Ascending aorta (tissue), 2 donors: ENCODE measurements around the gene PPP1R14D. TPM values are rescaled to one million over a fixed set of nuclear protein-coding genes. Genes with fewer than 3 reads are reported as not detected.

Experiments
- DNase-seq, 2 donors: peaks; one replicate each; pipeline ENCODE4 v3.0.0-alpha.2; 2019; ENCODE audit warnings: low spot score in 2 of 2
- H3K27ac ChIP-seq, 2 donors: fragments of 200-600 bp; sonication (generic); one replicate each; pipeline ENCODE4 v1.5.1; 2016 to 2017; ENCODE audit warnings: mild to moderate bottlenecking in 1 of 2
- H3K27me3 ChIP-seq: fragments of 200-600 bp; sonication (generic); one replicate; pipeline ENCODE4 v1.5.1; 2017
- H3K36me3 ChIP-seq, 2 donors: fragments of 200-600 bp; sonication (generic); one replicate each; pipeline ENCODE4 v1.5.1; 2016
- H3K4me1 ChIP-seq, 2 donors: fragments of 200-600 bp; sonication (generic); one replicate each; pipeline ENCODE4 v1.5.1; 2016 to 2017; ENCODE audit warnings: mild to moderate bottlenecking in 1 of 2
- H3K4me3 ChIP-seq, 2 donors: fragments of 200-600 bp; sonication (generic); one replicate each; pipeline ENCODE4 v1.5.1; 2016 to 2017; ENCODE audit warnings: mild to moderate bottlenecking in 1 of 2
- H3K9me3 ChIP-seq, 2 donors: fragments of 200-600 bp; sonication (generic); one replicate each; pipeline ENCODE4 v1.5.1; 2016
- CTCF ChIP-seq, 3 experiments: fragments of 200-600 bp in 2 of 3; fragments of 450-650 bp in 1 of 3; sonication (generic) in 2 of 3; IDR thresholded peaks; one replicate each; pipeline ENCODE4 v1.5.1; 2016 to 2019; ENCODE audit warnings: antibody characterized with exemption in 3 of 3, mild to moderate bottlenecking in 1 of 3, moderate library complexity in 1 of 3
- intact Hi-C: fragments of 100-400 bp; cut with DNase I; formaldehyde crosslinking; loops from one replicate; pipeline ENCODE4 v1.15.1; 2023
- total RNA-seq: library from RNA; depleted of rRNA; stranded (reverse); fragments of >200 nt; gene quantifications from one replicate; pipeline ENCODE4 v1.1.0, GENCODE V29; 2016

Gene PPP1R14D
- total RNA-seq, 1 donor from 2014 or later, result not detected

DNA sequence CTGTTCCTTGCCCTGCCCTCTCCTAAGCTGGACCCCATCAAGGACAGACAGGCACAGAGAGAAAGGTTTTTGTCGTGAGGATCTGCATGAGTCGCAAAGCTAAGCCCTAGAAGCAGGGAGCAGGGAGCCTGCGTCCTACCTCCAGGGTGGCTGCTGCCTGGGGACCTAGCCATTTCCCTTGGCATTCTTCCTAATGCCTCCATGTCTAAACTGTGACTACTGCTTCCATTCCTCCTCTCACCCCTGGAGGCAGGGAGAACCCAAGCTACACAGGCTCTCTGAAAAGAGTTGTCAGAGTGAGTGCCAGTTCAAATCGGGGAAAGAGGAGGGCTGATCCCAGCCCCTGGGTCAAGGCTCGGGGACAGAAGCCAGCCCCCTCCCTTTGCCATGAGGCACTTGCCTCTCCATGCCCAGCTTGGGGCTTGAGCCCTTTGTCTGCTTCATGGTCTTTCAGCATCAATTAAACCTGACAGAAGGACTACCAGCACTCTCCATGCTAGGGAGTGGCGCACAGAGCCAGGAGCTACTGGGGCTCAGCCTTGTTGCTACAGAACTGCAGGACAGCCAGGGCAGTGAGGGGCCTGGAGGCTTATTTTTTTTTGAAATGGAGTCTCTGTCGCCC is 62.2 kb downstream of the PPP1R14D start:
- Histone ChIP-seq H3K9me3 (no peaks in the 10 kb centered on the region), H3K27me3 (no peaks in the 10 kb centered on the region), H3K27ac (peak overlapping the region; percentile 81 to 82), H3K4me1 (peaks cover 5 to 16% of the 10 kb centered on the region in 2 donors), H3K4me3 (no peak overlapping the region), H3K36me3 (peaks cover 0 to 15% of the 10 kb centered on the region in 2 donors)
- TF ChIP-seq CTCF (IDR thresholded peaks at IDR 0.05), result no peak
- no peak for DNase-seq
- intact Hi-C loops, result no loop called here

Other genes starting within 250 kb of the PPP1R14D start
- not detected for gene KNL1, start 234.5 kb downstream of the PPP1R14D start, total RNA-seq
- not detected for gene RAD51, start 133.5 kb downstream of the PPP1R14D start, total RNA-seq
- gene RMDN3, start 73.5 kb downstream of the PPP1R14D start, total RNA-seq, result 6.0 TPM
- 26.4 TPM for gene GCHFR, start 64.6 kb downstream of the PPP1R14D start, total RNA-seq
- not detected for gene C15orf62, start 58.7 kb downstream of the PPP1R14D start, total RNA-seq
- 61.0 TPM for gene ZFYVE19, start 21.6 kb downstream of the PPP1R14D start, total RNA-seq
- gene DNAJC17, start 21.2 kb downstream of the PPP1R14D start, total RNA-seq, result 26.2 TPM
- 1.5 TPM for gene SPINT1, start 15.3 kb upstream of the PPP1R14D start, total RNA-seq
- gene RHOV, start 45.5 kb upstream of the PPP1R14D start, total RNA-seq, result not detected
- gene VPS18, start 65.7 kb upstream of the PPP1R14D start, total RNA-seq, result 51.8 TPM
- 30.2 TPM for gene DLL4, start 100.6 kb upstream of the PPP1R14D start, total RNA-seq
- gene CHAC1, start 124.8 kb upstream of the PPP1R14D start, total RNA-seq, result 28.5 TPM